HepG2 (cell line): ENCODE data around the gene ANP32B. TPM values are rescaled to one million over a fixed set of nuclear protein-coding genes. Genes with fewer than 3 reads are reported as not detected.

Experiments
- ATAC-seq: fragments of 200-7000 bp; cut with Tn5 transposase; 3 replicates; pipeline ENCODE4 v1.9.1; 2020; ENCODE audit warnings: mild to moderate bottlenecking, moderate library complexity
- BruUV-seq: library from RNA; stranded (reverse); fragments of 400-500 nt; replicated peaks from 2 replicates; lab custom pipeline; 2021; lab: Mats Ljungman, UMichigan
- CTCF ChIA-PET: fragments of 300-600 bp; formaldehyde crosslinking; extraction: SDS; loops from one replicate; lab custom pipeline; 2021; ENCODE audit warnings: low total read pairs, inconsistent platforms, low intra/inter-chr PET ratio; lab: Yijun Ruan, JAX
- POLR2A ChIA-PET: fragments of 350-600 bp; sonication (Branson Sonifier 250); formaldehyde crosslinking; loops from one replicate; lab custom pipeline; 2020; ENCODE audit warnings: antibody characterized with exemption, inconsistent platforms; lab: Yijun Ruan, JAX
- DNase-seq: peaks from one replicate; pipeline ENCODE4 v3.0.0-alpha.2; 2015; ENCODE audit warnings: low spot score
- FAIRE-seq: peaks from 3 replicates; lab custom pipeline; 2011; peaks lifted over from hg19 to GRCh38; lab: Jason Lieb, UNC
- H2AFZ ChIP-seq: one replicate; pipeline ENCODE4 v1.6.1; 2011; ENCODE audit warnings: low read length, inconsistent platforms
- H3K27ac ChIP-seq: fragments of 300-600 bp; 3 replicates; pipeline ENCODE4 v1.8.0; 2011; ENCODE audit warnings: mixed run types, mild to moderate bottlenecking, mixed read lengths, low read length, inconsistent platforms; ENCODE audit not compliant: insufficient read depth; ENCODE audit errors: extremely low read length
- H3K27me3 ChIP-seq, 2 experiments: fragments of 200-600 bp in 1 of 2; 2 replicates in 1 of 2; 3 replicates in 1 of 2; pipeline versions ENCODE4 v1.6.0 to v1.8.0; 2011; ENCODE audit warnings: low read length in 2 of 2, mild to moderate bottlenecking in 2 of 2, moderate library complexity in 2 of 2, inconsistent platforms in 1 of 2; ENCODE audit not compliant: insufficient read depth in 2 of 2, control insufficient read depth in 1 of 2
- H3K36me3 ChIP-seq, 2 experiments: fragments of 200-600 bp in 1 of 2; replicated peaks in 1 of 2; 2 replicates in 1 of 2; 3 replicates in 1 of 2; pipeline versions ENCODE4 v1.5.1 to v1.8.0; 2011; ENCODE audit warnings: low read length in 2 of 2, inconsistent platforms in 1 of 2; ENCODE audit not compliant: insufficient read depth in 2 of 2, control insufficient read depth in 1 of 2
- H3K4me1 ChIP-seq: 2 replicates; pipeline ENCODE4 v1.5.1; 2012; ENCODE audit warnings: low read length, inconsistent platforms; ENCODE audit not compliant: insufficient read depth
- H3K4me2 ChIP-seq: 2 replicates; pipeline ENCODE4 v1.6.0; 2011; ENCODE audit warnings: low read depth, low read length, inconsistent platforms
- H3K4me3 ChIP-seq, 3 experiments: fragments of 200-600 bp in 1 of 3; sonication (generic), shearing (Covaris generic) in 1 of 3; replicated peaks in 1 of 3; 2 replicates each; pipeline ENCODE4 v1.5.1; 2011 to 2016; ENCODE audit warnings: low read length in 3 of 3, inconsistent platforms in 2 of 3, low read depth in 2 of 3, mild to moderate bottlenecking in 2 of 3, control low read depth in 1 of 3, mixed read lengths in 1 of 3; ENCODE audit not compliant: insufficient read depth in 1 of 3
- H3K79me2 ChIP-seq: one replicate; pipeline ENCODE4 v1.6.1; 2011; ENCODE audit warnings: low read length, inconsistent platforms; ENCODE audit not compliant: insufficient read depth
- H3K9ac ChIP-seq: 2 replicates; pipeline ENCODE4 v1.6.0; 2011; ENCODE audit warnings: mild to moderate bottlenecking, low read depth, low read length, inconsistent platforms; ENCODE audit not compliant: insufficient read depth
- H3K9me3 ChIP-seq: 2 replicates; pipeline ENCODE4 v1.5.1; 2012; ENCODE audit warnings: mild to moderate bottlenecking, low read length
- H4K20me1 ChIP-seq: 2 replicates; pipeline ENCODE4 v1.6.0; 2011; ENCODE audit warnings: inconsistent platforms, mild to moderate bottlenecking, low read length, moderate library complexity; ENCODE audit not compliant: insufficient read depth
- ADNP ChIP-seq: sonication (generic); formaldehyde crosslinking; IDR thresholded peaks from 2 replicates; pipeline ENCODE4 v1.4.0; 2020; ENCODE audit warnings: missing genetic modification reagents
- CSRNP2 ChIP-seq: sonication (generic); formaldehyde crosslinking; conservative IDR thresholded peaks from 2 replicates; pipeline ENCODE4 v1.8.0; 2022; ENCODE audit warnings: low read depth, missing genetic modification reagents
- FIP1L1 ChIP-seq: fragments of 200-400 bp; formaldehyde crosslinking; IDR thresholded peaks from 2 replicates; pipeline ENCODE4 v1.6.1; 2018; ENCODE audit warnings: low read depth, mild to moderate bottlenecking, low read length, moderate library complexity, borderline replicate concordance; ENCODE audit not compliant: insufficient read depth
- FOXK2 ChIP-seq: fragments of 450-650 bp; IDR thresholded peaks from 2 replicates; pipeline ENCODE4 v1.6.1; 2016
- HNF1A ChIP-seq, 2 experiments: sonication (generic) in 1 of 2; formaldehyde crosslinking in 1 of 2; IDR thresholded peaks; 2 replicates each; pipeline versions ENCODE4 v1.4.0 to v1.6.1; 2016 to 2020; ENCODE audit warnings: borderline replicate concordance in 1 of 2, low read depth in 1 of 2, mild to moderate bottlenecking in 1 of 2, missing genetic modification reagents in 1 of 2
- KMT2B ChIP-seq: IDR thresholded peaks from 2 replicates; pipeline ENCODE4 v1.6.1; 2016; ENCODE audit warnings: missing genetic modification reagents, missing compliant biosample characterization
- MED1 ChIP-seq: sonication (generic); formaldehyde crosslinking; IDR thresholded peaks from 2 replicates; pipeline ENCODE4 v1.4.0; 2020; ENCODE audit warnings: missing genetic modification reagents
- ZNF224 ChIP-seq: sonication (generic); formaldehyde crosslinking; IDR thresholded peaks from 2 replicates; pipeline ENCODE4 v1.5.0; 2020; ENCODE audit warnings: mild to moderate bottlenecking, missing genetic modification reagents
- ZNF414 ChIP-seq: sonication (generic); formaldehyde crosslinking; IDR thresholded peaks from 2 replicates; pipeline ENCODE4 v1.5.0; 2020; ENCODE audit warnings: missing genetic modification reagents
- ZNF484 ChIP-seq: sonication (generic); formaldehyde crosslinking; IDR thresholded peaks from 2 replicates; pipeline ENCODE4 v1.5.1; 2020; ENCODE audit warnings: mild to moderate bottlenecking, low read depth, missing genetic modification reagents, borderline replicate concordance
- ZNF83 ChIP-seq: sonication (generic); formaldehyde crosslinking; IDR thresholded peaks from 2 replicates; pipeline ENCODE4 v1.4.0; 2020; ENCODE audit warnings: missing genetic modification reagents, mild to moderate bottlenecking, borderline replicate concordance
- ZNF879 ChIP-seq: sonication (generic); formaldehyde crosslinking; IDR thresholded peaks from 2 replicates; pipeline ENCODE4 v1.8.1; 2023; ENCODE audit warnings: missing genetic modification reagents
- ZSCAN25 ChIP-seq: sonication (generic); formaldehyde crosslinking; IDR thresholded peaks from 2 replicates; pipeline ENCODE4 v1.8.0; 2022; ENCODE audit warnings: mild to moderate bottlenecking, missing genetic modification reagents
- in situ Hi-C: cut with HindIII; loops from 2 replicates; pipeline ENCODE4 v1.10.0; 2017; ENCODE audit warnings: low pct_unique_long_range_greater_than_20kb; ENCODE audit not compliant: extremely low pct_ligation_motif_present
- intact Hi-C: fragments of 100-400 bp; cut with micrococcal nuclease; formaldehyde crosslinking; loops from one replicate; pipeline ENCODE4 v1.10.0; 2022; ENCODE audit not compliant: unreplicated experiment
- polyA plus RNA-seq, 8 experiments: library from polyadenylated mRNA; depleted of rRNA in 3 of 8; stranded (reverse) in 7 of 8; unstranded in 1 of 8; fragments of >200 nt; fragmentation: Illumina TruSeq in 4 of 8; extraction: Trizol in 4 of 8; gene quantifications; 2 replicates each; pipeline versions ENCODE4 v1.2.1 to v1.2.3, GENCODE V29; 2011 to 2016; ENCODE audit warnings: low read depth in 4 of 8, missing spikeins in 1 of 8, mixed read lengths in 1 of 8; ENCODE audit not compliant: insufficient read depth in 1 of 8
- total RNA-seq, 5 experiments: library from RNA; depleted of rRNA; stranded (reverse); fragments of >200 nt; fragmentation: Illumina TruSeq; extraction: Trizol; gene quantifications; 2 replicates each; pipeline ENCODE4 v1.2.3, GENCODE V29; 2016; ENCODE audit warnings: low read depth in 1 of 5

Gene ANP32B
- total and polyA plus RNA-seq, 2 of the 13 experiments (the other 11 are each of a cell fraction or from before 2014, with no cell fraction given), result 22.1 to 37.5 TPM

- no peaks in the 10 kb centered on the region for H3K4me1 ChIP-seq
- no peak overlapping the region for H2AFZ ChIP-seq
- FAIRE-seq, result no peak
- H4K20me1 ChIP-seq, result no peaks in the 10 kb centered on the region
- no peak overlapping the region for H3K4me3 ChIP-seq
- H3K4me2 ChIP-seq, result no peak overlapping the region
- H3K79me2 ChIP-seq, result no peaks in the 10 kb centered on the region
- POLR2A ChIA-PET, result no interaction called here
- no TSS peak for BruUV-seq
- H3K9ac ChIP-seq, result no peak overlapping the region
- in situ Hi-C loops, result no loop called here
- TF ChIP-seq FIP1L1, result no peak
- TF ChIP-seq CSRNP2, result no peak
- no peak for TF ChIP-seq HNF1A (IDR thresholded peaks at IDR 0.05; ENCODE audit: low read depth)
- TF ChIP-seq HNF1A (CRISPR knock-in tag; IDR thresholded peaks at IDR 0.05; ENCODE audit: borderline replicate concordance), result no peak
- TF ChIP-seq MED1 (CRISPR knock-in tag), result no peak
- TF ChIP-seq KMT2B (CRISPR knock-in tag), result no peak
- no peak for TF ChIP-seq ZNF879 (CRISPR knock-in tag)
- TF ChIP-seq ZNF224 (CRISPR knock-in tag), result no peak
- no peak for TF ChIP-seq ADNP (CRISPR knock-in tag)
- TF ChIP-seq ZNF414, result no peak
- TF ChIP-seq FOXK2, result no peak
- no peak for TF ChIP-seq ZNF83
- no peak for TF ChIP-seq ZSCAN25 (CRISPR knock-in tag)
- TF ChIP-seq ZNF484, result no peak
- TF ChIP-seq, all 625 proteins: peak for 0
- CTCF ChIA-PET, result no interaction called here
- peaks cover 2 to 3% of the 10 kb centered on the region in 2 experiments; a peak in 1 of 5 replicates for H3K27me3 ChIP-seq
- no peaks in the 10 kb centered on the region for H3K9me3 ChIP-seq
- H3K36me3 ChIP-seq, result no peaks in the 10 kb centered on the region
- ATAC-seq (no peak), DNase-seq (no peak)
- no peak overlapping the region for H3K27ac ChIP-seq
- intact Hi-C loops, result no loop called here
These were observed 46.1 kb upstream of the ANP32B start for GRCh38 chr9:97936998-97937397.
